Heart right ventricle (tissue), 16 donors: Measurements from ENCODE around the gene UBE2S. TPM values are rescaled to one million over a fixed set of nuclear protein-coding genes. Genes with fewer than 3 reads are reported as not detected.

Source experiments
- ATAC-seq, 8 donors: fragments of 200-7000 bp; cut with Tn5 transposase; one replicate each; pipeline ENCODE4 v1.9.1; 2020; ENCODE audit warnings: mild to moderate bottlenecking in 8 of 8, moderate library complexity in 8 of 8, moderate number of reproducible peaks in 1 of 8
- DNase-seq, 2 donors: peaks; one replicate each; pipeline ENCODE4 v3.0.0-alpha.2; 2020
- H3K27ac ChIP-seq, 10 donors: fragments of 200-600 bp; sonication (generic) in 2 of 10; one replicate each; pipeline versions ENCODE4 v1.5.0 to v1.8.0; 2020 to 2022; ENCODE audit warnings: mild to moderate bottlenecking in 3 of 10
- H3K27me3 ChIP-seq, 7 donors: fragments of 200-600 bp; one replicate each; pipeline ENCODE4 v1.8.0; 2021 to 2022; ENCODE audit warnings: mild to moderate bottlenecking in 2 of 7
- H3K36me3 ChIP-seq, 9 donors: fragments of 200-600 bp; sonication (generic) in 1 of 9; one replicate each; pipeline versions ENCODE4 v1.5.0 to v1.8.0; 2020 to 2022; ENCODE audit warnings: mild to moderate bottlenecking in 2 of 9
- H3K4me1 ChIP-seq, 9 donors: fragments of 200-600 bp; sonication (generic) in 1 of 9; one replicate each; pipeline versions ENCODE4 v1.5.0 to v1.8.0; 2020 to 2022; ENCODE audit warnings: mild to moderate bottlenecking in 4 of 9
- H3K4me3 ChIP-seq, 10 donors: fragments of 200-600 bp; sonication (generic) in 2 of 10; one replicate each; pipeline versions ENCODE4 v1.5.0 to v1.8.0; 2020 to 2022; ENCODE audit warnings: mild to moderate bottlenecking in 7 of 10, moderate library complexity in 2 of 10
- H3K9me3 ChIP-seq, 11 donors: fragments of 200-600 bp in 10 of 11; sonication (generic) in 2 of 11; one replicate each; pipeline versions ENCODE4 v1.5.0 to v1.8.0; 2013 to 2022; ENCODE audit warnings: mild to moderate bottlenecking in 2 of 11, control low read depth in 1 of 11, moderate library complexity in 1 of 11
- CTCF ChIP-seq, 9 donors: fragments of 200-600 bp; sonication (generic) in 2 of 9; IDR thresholded peaks; one replicate each; pipeline versions ENCODE4 v1.5.0 to v1.8.0; 2021 to 2022; ENCODE audit warnings: antibody characterized with exemption in 9 of 9, mild to moderate bottlenecking in 5 of 9, moderate library complexity in 1 of 9
- WGBS, 2 donors: extraction: QIAGEN DNeasy Blood & Tissue Kit; methylation state at CpG; one replicate each; pipeline ENCODE4 v1.1.7; 2013; ENCODE audit warnings: inconsistent platforms in 1 of 2; 5-methylcytosine and 5-hydroxymethylcytosine counted together
- intact Hi-C, 10 donors: fragments of 100-400 bp; cut with DNase I; formaldehyde crosslinking; loops; one replicate each; pipeline versions ENCODE4 v1.11.1 to v1.14.2; 2022
- polyA plus RNA-seq, 2 donors: library from polyadenylated mRNA; stranded (reverse); fragments of 200-250 nt; gene quantifications; one replicate each; pipeline ENCODE4 v1.2.3, GENCODE V29; 2013
- total RNA-seq, 10 donors: library from RNA; stranded (reverse); fragmentation: NEBNext Ultra II Directional in 3 of 10; extraction: Animal tissue kit (Norgen Biotek cat#: 25700) in 3 of 10; gene quantifications; one replicate each; pipeline versions ENCODE4 v1.2.1 to v1.2.4, GENCODE V29; 2021 to 2023
- donor health status: Arrhythmogenic right ventricular cardiomyopathy.
- donor health status: ischemic (EF 13 %, LVEDD 7.1; RV severe dilation, severe dysfunction).
- donor health status: healthy with polysubstance abuse.
- donor health status: DM: no; HTN: yes; CAD: no.
- donor health status: DM: no; HTN: no; CAD: no.
- donor health status: ischemic (EF 25% LVEDD 6.9; RV normal size, moderate dysfunction).
- donor health status: ischemic (EF 25% LVEDD 5.7; RV mildly dilated, moderate dysfunction).
- donor health status: healthy.
- donor health status: DM: yes; HTN: yes; CAD: no.
- donor health status: Ischemic cardiomyopathy.
- donor health status: ischemic (EF 35%, LVEDD 5.7; RV mildly dilated, moderate dysfunction).
- donor health status: nonischemic (EF 11% LVEDD 7.7; RV severe dilation, severe dysfunction).
- donor health status: DM: yes; HTN: yes; CAD: no.
- donor health status: PGD.
- donor health status: ischemic (EF 29% LVEDD 5.4; RV normal size, mild dysfunction).
- donor health status: nonischemic (EF 23%, LVEDD 6.1; RV moderate dilation, normal function).

UBE2S gene
- total and polyA plus RNA-seq, 12 donors, result 8.0 to 42.1 (median 28.9) TPM

- H3K36me3 ChIP-seq, result no peaks in the 10 kb centered on the region
- whole genome bisulfite sequencing, 2 donors, result 91 to 92% methylated on average over 14 to 16 of the region's 16 CpGs
Observed at GRCh38 chr19:55360902-55361301, 46.7 kb downstream of the UBE2S start.

GRCh38 chr19:55358943-55359908 lies 48.4 kb downstream of the UBE2S start:
- Histone ChIP-seq H3K27ac (no peak overlapping the region), H3K9me3 (no peaks in the 10 kb centered on the region), H3K4me1 (peaks cover 0 to 7% (median 5%) of the 10 kb centered on the region in 9 donors), H3K4me3 (no peak overlapping the region), H3K27me3 (peaks cover 1 to 45% (median 33%) of the 10 kb centered on the region in 7 donors), H3K36me3 (no peaks in the 10 kb centered on the region)
- no peak for TF ChIP-seq CTCF (IDR thresholded peaks at IDR 0.05)
- DNase-seq (no peak), ATAC-seq (no peak)
- intact Hi-C loops, result no loop called here
- WGBS, 2 donors, result 61 to 62% methylated on average over 32 of the region's 32 CpGs

More at GRCh38 chr19:55360902-55361301, 46.7 kb downstream of the UBE2S start:
- intact Hi-C loops, result loop anchor here in 1 of 10 donors (5.0 kb wide), 1 partner anchor 39 kb away; no protein-coding TSS in a partner anchor
- ATAC-seq (no peak), DNase-seq (no peak)
- TF ChIP-seq CTCF (IDR thresholded peaks at IDR 0.05), result no peak
- H3K9me3 ChIP-seq, result no peaks in the 10 kb centered on the region
- no peaks in the 10 kb centered on the region for H3K4me1 ChIP-seq
- H3K27me3 ChIP-seq, result peaks cover 0 to 40% (median 16%) of the 10 kb centered on the region in 7 donors
- no peak overlapping the region for H3K27ac ChIP-seq
- no peak overlapping the region for H3K4me3 ChIP-seq

GRCh38 chr19:55358493-55358892 lies 49.1 kb downstream of the UBE2S start:
- intact Hi-C loops, result no loop called here
- ATAC-seq, result no peak

More at GRCh38 chr19:55358493-55358892, 49.1 kb downstream of the UBE2S start:
- TF ChIP-seq CTCF (IDR thresholded peaks at IDR 0.05), result no peak
- no peak for DNase-seq
- Histone ChIP-seq H3K9me3 (no peaks in the 10 kb centered on the region), H3K27me3 (peaks cover 9 to 53% (median 39%) of the 10 kb centered on the region in 7 donors), H3K4me1 (peaks cover 0 to 14% (median 12%) of the 10 kb centered on the region in 9 donors), H3K4me3 (no peak overlapping the region), H3K27ac (no peak overlapping the region), H3K36me3 (no peaks in the 10 kb centered on the region)
- WGBS, 2 donors, result 86 to 92% methylated on average over 18 to 19 of the region's 19 CpGs
